Panc1 (cell line): ENCODE data around the gene CD44.

Source experiments
- CTCF ChIP-seq: fragments of 450-650 bp; IDR thresholded peaks from 2 replicates; pipeline ENCODE4 v1.5.1; 2017; ENCODE audit warnings: mild to moderate bottlenecking
- POLR2AphosphoS5 ChIP-seq: IDR thresholded peaks from 2 replicates; pipeline ENCODE4 v1.6.1; 2012; ENCODE audit warnings: mild to moderate bottlenecking, low read depth, low read length, moderate library complexity
- REST ChIP-seq, 2 experiments: IDR thresholded peaks; 2 replicates each; pipeline ENCODE4 v1.6.1; 2011 to 2012; ENCODE audit warnings: low read depth in 2 of 2, control low read depth in 1 of 2, low read length in 1 of 2, mild to moderate bottlenecking in 1 of 2, moderate library complexity in 1 of 2; ENCODE audit not compliant: insufficient read depth in 1 of 2
- SIN3A ChIP-seq: IDR thresholded peaks from 2 replicates; pipeline ENCODE4 v1.6.1; 2012; ENCODE audit warnings: low read depth, mild to moderate bottlenecking, low read length, moderate library complexity, borderline replicate concordance; ENCODE audit not compliant: insufficient read depth
- TCF7L2 ChIP-seq: IDR thresholded peaks from 2 replicates; pipeline ENCODE4 v1.6.1; 2011; ENCODE audit warnings: mild to moderate bottlenecking, low read depth, low read length, inconsistent platforms

GRCh38 chr11:35143297-35144135 is 4.5 kb downstream of the CD44 start:
- TF ChIP-seq CTCF (no peak; the same call in 1 of the 2 replicates), POLR2AphosphoS5 (no peak; the same call in 1 of the 2 replicates), REST (IDR thresholded peaks at IDR 0.05; ENCODE audit: insufficient read depth in 1 of 2, low read depth in 2 of 2, low read length in 1 of 2) (no peak), TCF7L2 (no peak), SIN3A (no peak)
